ENCODE results near the gene POLRMT.

DNA sequence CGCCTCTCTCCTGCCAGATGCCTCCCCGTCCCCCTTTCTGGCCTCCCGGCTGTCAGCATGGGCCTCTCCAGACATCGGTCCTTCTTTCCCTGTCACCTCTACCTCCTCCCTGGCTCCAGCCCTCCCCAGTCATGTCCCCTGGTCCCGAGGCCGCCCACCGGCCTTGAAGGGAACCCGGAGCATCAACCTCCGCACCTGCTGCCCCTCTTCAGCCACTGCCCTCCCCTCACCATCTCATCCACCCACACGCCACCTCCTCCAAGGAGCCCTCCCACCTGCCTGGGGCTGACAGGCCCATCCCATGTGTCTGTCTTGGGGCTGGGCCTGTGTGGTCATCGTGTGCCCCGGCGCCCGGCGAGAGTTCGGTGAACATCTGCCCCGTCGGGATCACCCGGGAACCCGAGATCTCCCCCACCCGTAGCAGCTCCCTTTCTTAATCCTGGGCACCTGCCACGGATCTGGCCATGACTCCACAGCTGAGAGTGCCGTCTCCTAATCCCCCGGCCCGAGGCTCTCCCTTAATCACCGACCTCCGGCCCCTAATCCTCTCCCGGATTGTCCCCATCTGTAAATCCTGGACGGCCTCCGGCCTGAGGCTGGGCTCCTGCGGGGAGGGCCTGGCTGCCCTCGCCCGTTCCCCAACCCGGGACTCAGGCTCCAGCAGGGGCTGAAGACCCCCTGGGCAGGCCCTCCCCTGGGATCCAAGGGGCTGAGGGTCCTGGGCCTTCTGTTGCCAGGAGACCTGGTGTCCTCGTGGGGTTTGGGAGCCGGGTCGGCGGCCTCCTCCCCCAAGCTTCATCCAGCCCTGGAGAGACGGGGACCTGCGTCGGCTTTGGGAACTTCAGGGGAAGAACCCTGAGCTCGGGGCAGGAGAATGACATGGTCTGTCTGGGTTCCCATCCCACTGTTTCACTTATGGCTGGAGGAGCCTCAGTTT lies 37.7 kb downstream of the POLRMT start:
- TF ChIP-seq, protein P1, sequence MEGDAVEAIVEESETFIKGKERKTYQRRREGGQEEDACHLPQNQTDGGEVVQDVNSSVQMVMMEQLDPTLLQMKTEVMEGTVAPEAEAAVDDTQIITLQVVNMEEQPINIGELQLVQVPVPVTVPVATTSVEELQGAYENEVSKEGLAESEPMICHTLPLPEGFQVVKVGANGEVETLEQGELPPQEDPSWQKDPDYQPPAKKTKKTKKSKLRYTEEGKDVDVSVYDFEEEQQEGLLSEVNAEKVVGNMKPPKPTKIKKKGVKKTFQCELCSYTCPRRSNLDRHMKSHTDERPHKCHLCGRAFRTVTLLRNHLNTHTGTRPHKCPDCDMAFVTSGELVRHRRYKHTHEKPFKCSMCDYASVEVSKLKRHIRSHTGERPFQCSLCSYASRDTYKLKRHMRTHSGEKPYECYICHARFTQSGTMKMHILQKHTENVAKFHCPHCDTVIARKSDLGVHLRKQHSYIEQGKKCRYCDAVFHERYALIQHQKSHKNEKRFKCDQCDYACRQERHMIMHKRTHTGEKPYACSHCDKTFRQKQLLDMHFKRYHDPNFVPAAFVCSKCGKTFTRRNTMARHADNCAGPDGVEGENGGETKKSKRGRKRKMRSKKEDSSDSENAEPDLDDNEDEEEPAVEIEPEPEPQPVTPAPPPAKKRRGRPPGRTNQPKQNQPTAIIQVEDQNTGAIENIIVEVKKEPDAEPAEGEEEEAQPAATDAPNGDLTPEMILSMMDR (IDR thresholded peaks at IDR 0.05), result no peak
- TF ChIP-seq POLR2A (IDR thresholded peaks at IDR 0.05), result no peak

Measured in heart left ventricle (tissue), 13 donors.